GM21786 (cell line): ENCODE data around the gene LRCOL1.

Source experiments
- ATAC-seq: cut with Tn5 transposase; IDR thresholded peaks from one replicate; pipeline ENCODE4 v1.9.1; 2021; ENCODE audit not compliant: unreplicated experiment

The LRCOL1 gene

DNA sequence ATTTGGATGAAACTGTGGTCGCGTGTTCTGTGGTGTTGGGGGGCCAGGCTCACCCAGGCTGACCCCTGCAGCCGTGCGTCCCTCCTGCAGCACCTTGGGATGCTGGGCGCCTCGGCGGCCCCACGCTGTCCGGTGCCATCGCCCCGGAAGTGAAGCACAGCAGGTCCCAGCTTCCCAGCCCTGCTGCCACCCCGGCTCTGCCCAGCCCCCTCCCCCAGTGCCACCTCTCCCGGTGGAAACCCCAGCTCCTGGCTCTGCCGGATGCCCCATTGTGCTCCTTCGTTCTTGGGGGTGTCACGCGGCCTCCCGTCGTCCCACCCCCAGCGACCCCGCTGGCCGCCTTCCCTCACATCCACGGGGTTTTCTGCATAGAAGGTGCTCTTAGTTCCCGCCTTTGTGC is 25.2 kb downstream of the LRCOL1 start:
- no peak for ATAC-seq

DNA sequence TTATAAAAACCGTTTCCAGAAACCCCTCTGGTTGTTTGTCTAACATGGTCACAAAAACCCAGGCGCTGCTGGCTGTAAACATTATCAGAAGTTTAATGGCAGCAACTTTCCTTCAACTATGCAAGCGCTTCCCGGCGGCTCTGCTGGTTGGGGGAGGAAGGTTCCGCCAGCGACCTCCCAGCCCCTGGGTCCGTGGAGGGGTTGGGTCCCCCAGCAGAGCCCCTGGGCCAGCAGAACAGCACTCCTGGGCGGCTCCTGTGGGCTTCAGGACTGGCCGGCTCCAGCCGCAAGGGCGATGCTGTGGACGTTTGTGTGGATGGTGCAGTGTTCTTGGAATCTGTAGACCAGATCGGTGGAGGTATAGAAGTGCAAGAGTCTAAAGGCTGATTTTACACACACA is 26.0 kb downstream of the LRCOL1 start:
- ATAC-seq: no peak

DNA sequence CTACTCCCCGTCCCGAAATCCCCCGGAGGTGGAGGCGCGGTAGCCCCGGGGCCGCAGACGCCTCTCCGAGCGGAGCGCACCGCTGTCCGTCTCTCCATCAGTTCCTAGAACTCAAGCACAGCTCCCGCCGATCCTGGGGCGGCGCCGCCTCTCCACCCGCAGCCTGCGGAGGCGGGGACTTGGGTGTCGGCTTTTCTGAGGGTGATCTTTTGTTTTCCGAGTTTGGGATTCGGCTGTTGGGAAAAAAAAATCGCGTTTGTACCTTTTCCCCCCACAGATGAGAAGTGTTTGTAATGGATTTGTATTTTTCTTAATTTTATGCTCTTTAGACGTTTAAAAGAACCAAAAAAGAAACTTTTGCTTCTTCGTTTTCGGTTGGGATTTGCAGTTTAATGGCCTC is 26.6 kb downstream of the LRCOL1 start:
- no peak for ATAC-seq

DNA sequence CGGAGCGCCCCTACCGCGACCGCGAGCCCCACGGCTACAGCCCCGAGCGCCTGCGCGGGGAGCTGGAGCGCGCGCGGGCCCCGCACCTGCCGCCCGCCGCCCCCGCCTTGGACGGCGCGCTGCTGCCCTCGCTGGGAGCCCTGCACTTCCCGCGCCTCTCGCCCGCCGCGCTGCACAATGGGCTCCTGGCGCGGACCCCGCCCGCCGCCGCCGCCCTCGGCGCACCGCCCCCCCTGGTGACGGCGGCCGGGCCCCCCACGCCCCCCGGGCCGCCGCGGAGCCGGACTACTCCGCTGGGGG is 27.0 kb downstream of the LRCOL1 start:
- ATAC-seq: no peak

DNA sequence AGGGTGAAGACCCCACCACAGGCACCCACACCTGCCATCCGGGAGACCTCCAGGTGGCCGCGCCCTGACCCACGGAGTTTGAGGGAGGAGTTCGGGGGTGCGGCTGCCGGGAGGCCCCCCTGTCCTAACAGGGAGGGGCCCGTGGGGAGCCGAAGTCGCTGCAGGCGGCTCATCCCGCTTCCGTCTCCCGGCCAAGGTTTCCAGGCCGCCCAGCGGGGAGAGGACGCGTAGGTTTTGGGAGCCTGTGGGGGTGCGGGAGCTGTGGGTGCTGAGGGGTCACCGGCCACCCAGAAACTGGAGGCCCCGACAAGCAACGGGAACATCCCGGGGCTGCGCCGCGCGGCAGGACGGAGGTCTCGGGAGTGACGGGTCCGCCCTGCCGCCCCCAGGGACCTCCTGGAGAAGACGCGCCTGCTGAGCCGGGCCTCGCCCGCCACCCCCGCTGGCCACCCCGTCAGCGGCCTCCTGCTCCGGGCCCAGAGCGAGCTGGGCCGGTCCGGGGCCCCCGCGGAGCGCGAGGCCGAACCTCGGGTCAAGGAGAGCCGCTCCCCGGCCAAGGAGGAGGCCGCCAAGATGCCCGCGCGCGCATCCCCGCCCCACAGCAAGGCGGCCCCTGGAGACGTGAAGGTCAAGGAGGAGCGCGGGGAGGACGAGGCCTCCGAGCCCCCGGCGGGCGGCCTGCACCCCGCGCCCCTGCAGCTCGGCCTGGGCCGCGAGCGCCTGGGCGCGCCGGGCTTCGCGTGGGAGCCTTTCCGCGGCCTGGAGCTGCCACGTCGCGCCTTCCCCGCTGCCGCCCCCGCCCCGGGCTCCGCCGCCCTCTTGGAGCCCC is 27.6 kb downstream of the LRCOL1 start:
- no peak for ATAC-seq

DNA sequence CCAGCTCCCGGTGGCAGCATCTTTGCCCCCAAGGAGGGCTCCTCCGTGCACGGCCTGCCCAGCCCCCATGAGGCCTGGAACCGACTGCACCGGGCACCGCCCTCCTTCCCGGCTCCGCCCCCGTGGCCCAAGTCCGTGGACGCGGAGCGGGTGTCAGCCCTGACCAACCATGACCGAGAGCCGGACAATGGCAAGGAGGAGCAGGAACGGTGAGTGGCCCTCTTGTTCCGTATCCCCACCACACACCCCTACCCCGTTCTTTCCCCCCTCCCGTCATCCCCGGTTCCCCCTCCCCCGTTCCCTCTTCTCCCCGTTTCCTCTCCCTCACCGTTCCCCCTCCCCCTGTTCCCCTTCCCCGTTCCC is 28.3 kb downstream of the LRCOL1 start:
- no peak for ATAC-seq

DNA sequence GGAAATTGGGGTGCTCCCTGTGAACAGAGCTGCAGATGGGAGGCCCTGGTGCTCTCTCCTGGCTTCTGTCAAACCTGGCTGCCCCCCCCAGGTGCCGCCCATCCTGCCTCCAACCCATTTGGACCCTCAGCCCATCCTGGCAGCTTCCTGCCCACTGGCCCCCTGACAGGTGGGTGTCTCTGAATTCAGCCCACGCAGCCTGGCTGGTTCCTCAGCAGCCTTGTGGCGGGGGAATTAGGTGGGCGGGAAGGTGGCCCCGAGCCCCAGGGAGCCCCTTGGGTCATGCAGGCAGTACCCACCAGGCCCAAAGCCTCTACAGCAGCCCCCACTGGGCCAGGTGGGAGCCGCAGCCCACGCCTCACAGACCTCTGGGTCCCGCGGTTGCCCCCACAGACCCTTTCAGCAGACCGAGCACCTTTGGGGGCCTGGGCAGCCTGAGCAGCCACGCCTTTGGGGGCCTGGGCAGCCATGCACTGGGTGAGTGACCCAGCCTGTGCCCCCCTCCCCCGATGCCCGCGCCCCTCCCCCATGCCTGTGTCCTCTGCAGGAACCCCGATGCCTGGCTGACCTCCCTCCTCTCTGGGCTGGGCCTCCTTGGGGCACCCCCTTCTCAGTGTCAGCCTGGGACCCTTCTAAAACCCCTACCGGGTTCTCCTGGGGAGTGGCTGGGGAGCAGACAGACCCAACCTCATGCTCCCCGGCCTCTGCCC is 28.9 kb downstream of the LRCOL1 start:
- no peak for ATAC-seq

DNA sequence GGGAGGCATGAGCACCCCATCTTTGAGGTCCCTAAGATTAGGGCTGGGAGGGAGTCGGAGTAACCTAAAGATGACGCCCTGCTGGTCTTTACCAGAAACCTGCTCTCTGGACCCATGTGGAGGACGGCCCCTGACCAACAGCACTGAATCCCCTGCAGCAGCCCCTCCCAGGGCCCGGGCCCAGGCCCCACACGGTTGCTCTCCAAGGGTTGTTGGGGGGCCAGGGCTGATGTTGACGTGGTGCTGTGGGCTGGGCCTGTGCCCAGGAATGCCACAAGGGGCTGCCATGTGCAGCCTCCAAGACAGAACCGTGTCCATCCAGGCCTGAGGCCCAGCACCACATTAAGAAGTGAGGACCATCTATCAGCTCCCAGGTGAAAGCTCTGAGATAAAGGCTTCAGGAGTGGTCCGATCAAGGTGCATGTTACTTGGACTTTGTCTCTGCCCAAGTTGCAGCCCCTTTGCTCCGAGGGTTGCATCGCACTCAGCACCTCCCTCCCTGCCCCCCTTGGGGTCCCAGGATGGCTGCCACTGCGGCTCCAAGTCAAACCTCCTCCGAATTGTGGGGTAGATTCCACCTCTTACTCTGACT is 29.6 kb downstream of the LRCOL1 start:
- no peak for ATAC-seq

DNA sequence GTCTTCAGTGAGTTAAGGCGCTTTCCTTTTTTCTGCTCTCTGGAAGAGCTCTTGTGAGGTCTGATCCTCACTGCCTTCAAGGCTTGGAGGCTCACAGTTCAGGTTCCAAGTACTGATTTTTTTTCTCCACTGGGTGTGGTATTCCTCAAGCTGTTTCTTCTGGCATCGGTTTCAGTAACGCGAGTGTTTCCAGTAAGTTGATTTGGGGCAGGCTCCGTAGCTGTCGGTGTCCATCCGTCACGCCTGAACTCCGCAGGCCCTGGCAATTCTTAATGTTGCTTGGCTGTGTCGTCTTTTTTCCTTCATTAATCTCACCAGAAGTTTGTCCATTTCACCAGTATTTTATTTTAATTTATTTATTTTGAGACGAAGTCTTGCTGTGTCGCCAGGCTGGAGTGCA is 30.6 kb downstream of the LRCOL1 start:
- no peak for ATAC-seq

DNA sequence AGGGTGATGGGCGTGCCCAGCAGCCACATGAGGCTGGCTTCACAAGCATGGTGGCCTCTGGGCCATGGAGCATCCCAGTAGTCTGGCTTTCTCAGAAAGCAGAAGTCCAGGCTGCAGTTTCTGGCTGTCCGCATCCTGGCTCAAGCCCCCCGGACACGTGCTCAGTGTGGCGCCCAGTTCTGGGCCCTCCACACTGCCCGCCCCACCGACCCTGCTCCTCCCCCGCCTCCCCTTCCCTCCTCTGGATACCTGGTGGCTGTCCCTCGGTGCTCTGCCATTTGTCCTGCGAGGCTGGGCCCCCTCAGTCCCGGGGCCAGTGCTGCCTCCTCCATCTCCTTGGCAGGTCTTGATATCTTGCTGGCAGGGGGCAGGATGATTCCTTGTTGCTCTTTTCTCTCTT is 31.6 kb downstream of the LRCOL1 start:
- no peak for ATAC-seq

DNA sequence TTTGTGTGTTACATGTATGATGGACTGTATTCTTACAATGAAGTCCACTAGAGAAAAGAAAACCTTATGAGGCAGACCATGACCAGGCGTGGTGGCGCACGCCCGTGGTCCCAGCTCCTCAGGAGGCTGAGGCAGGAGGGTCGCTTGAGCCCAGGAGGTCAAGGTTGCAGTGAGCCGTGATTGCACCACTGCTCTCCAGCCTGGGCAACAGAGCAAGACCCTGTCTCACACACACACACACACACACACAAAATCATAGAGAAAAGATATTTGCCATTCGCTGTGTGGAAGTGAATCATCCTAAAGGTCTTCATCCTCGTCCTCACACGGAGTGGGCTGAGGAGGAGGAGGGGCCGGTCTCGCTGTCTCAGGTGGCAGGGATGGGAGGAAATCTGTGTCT is 32.3 kb downstream of the LRCOL1 start:
- ATAC-seq: no peak

DNA sequence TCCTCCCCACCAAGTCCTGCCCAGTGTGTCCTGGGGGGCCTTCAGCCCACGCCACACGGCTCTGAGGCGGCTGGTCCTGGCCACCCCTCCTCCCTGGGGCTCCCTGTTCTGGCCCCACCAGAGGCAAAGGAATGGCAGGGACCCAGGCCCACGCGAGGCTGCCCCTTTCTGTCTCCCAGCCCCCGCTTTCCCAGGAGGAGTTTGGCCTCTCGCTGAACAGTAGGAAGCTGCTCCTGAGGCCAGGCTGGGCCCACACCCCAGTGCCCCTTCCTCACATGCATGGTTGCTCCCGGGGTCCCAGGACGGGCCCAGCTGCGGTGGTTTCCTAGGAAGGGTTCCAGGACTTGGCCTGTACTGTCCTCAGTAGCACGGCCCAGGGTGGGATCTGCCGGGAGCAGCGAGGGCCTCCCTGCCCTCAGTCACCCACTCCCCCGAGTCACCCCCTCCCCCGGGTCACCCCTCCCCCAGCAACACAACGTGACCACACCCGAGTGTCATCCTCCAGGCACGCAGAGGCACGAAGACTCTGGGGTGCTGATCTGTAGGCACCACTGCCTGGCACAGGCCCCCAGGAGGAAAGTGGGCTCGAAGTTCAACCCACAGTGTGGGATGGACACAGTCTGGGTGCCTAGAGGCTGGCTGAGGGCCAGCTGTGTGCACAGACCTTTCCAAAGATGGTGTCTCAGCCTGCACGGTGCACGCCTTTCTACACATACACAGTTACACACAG is 33.0 kb downstream of the LRCOL1 start:
- ATAC-seq: no peak

DNA sequence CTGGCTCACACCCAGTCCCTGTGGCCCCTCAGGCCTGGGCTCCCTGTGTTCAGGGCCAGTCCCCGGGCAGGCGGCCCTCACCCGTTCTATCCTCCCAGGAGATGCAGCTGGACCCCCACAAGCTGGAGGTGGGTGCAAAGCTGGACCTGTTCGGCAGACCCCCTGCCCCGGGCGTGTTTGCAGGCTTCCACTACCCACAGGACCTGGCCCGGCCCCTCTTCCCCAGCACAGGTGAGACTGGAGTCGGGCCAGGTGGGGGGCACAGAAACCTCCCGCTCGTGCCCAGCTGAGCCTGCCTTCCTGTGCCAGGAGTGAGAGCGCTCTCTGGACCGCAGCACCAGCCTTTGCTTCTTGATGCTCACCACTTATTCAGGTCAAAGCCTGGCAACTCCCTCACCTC is 33.7 kb downstream of the LRCOL1 start:
- no peak for ATAC-seq

DNA sequence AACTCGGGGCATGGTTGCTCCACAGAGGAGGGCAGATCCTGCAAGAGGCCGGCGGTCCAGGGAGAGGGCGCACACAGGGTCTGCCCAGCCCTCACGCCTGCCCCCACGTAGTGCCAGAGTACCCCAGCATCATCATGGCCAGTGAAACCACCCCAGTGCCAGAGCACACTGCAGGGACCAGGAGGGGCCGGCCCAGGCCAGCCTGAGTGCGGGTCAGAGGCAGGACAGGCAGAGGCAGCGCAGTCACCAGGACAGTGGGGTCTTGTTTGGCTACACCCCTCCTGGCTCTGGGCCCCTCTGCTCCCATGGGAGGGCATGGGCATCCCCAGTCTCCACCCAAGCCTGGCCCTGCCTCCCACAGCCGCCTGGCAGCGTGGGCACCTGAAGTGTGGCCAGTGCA is 34.7 kb downstream of the LRCOL1 start:
- no peak for ATAC-seq

DNA sequence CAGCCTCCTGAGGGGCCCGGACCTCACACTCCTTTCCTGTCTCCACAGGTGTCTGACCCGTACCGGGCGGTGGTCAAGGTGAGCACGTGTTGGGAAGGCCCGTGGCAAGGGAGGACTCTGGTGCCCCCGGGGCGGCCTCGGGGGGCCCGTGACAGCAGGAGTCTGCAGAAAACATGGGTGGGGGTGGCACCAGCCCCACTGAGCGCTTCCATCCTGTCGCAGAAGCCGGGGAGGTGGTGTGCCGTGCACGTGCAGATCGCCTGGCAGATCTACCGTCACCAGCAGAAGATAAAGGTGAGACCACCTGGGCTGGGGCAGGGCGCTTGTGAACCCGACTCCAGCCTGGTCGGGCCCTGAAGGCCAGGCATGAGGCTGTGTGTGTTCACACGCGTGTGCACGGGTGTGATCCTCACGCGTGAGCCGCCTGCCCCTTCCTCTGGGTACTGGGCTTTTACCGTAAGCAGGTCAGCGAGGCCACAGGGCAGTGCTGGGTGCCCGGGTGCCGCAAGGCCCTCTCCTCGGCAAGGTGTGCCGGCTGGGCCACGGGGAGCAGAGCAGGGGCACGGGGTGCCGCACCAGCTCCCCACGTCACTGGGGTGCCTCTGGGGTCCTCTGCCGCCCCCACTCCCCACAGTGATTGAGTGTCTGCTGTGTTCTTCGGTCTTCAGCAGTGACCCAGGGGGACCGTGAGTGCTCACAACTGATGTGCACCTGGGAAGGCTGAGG is 35.9 kb downstream of the LRCOL1 start:
- ATAC-seq: no peak

DNA sequence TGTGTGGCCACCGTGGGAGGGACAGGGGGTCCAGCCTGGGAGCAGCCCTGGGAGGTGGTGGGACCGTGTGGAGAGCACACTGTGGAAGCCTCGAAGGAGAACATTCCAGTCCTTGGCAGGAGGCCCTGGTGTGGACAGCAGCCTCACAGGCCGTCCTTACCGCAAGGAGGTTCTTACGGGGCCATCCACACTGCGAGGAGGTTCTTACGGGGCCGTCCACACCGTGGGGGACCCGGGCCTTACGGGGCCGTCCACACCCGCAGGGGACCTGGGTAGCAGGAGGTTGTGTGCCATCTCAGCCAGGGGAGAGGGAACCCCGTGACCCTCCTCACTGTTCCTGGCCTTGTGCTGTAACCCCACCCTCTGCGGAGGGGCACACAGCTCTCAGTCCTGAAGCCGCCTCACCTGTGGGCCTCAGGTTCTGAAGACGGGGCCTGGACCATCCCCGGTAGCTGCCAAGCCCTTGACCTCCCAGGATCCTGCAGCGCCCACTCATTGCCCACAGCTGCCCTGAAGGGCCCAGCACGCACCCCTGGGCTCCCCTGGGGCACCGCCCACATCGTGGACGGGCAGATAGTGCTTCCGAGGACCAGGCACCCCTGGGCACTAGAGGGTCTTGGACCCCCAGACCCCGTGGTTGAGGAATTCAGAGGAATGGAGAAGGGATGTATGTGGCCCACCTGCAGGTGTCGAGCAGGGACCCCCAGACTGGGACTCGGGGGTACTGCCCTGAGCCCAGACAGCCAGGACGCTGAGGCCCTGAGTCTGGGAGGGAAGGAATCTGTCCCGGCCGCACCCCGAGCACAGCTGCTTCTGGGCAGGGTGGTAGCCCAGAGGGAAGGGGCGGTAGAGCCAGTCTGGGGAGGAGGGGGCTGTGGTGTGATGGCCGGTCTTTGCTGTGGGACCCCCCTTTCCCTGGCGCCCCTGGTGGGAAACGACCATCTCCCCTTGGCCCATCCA is 37.3 kb downstream of the LRCOL1 start:
- ATAC-seq: no peak

DNA sequence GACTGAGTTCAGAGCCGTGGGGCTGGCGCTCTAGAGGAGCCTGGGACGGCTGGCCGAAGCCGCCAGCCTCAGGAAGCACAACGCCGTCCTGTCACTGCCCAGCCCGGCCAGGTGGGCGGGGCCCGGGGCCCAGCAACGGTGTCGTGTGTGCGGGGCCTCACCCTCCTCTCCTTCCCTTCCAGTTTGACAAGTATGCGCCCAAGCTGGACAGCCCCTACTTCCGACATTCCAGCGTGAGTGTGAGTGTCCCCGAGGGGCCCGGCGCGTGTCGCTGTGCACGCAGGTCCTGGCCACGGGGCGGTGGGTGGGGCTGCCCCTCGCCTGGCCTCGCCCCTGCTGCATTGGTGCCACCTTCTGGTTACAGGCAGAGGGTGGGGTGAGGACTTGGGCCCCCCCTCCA is 38.3 kb downstream of the LRCOL1 start:
- ATAC-seq: no peak

DNA sequence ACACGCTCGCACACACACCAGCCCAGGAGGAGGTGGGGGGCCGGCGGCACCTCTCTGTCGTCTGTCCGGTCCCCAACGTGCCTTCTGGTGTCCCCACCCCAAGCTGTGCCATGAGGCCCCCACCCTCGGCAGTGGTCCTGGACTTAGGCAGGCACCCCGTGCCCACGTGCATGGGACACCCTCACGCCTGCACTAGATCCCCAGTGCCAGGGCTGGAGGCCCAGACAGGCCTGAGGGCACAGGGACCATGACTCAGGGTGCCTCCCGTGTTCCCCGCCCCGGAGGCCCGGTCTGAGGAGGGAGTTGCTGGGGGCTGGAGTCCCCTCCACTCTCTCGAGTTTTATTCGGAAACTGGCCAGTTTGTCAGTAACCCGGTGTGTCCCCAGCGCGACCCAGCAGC is 38.8 kb downstream of the LRCOL1 start:
- no peak for ATAC-seq

DNA sequence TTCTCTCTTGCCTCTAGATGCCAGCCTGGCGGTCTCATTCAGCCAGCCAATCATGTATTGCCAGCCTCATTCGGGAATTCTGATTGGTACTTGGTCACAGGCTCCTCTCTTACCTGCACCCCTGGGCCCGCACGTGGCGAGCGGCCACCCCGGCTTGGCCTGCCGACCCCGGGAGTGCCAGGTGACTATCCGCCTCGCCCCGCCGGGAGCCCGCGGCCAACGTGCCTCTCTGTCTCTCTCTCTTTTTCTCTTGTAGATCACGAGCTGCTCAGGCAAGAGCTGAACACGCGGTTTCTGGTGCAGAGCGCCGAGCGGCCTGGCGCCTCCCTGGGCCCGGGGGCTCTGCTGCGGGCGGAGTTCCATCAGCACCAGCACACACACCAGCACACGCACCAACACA is 39.3 kb downstream of the LRCOL1 start:
- no peak for ATAC-seq

DNA sequence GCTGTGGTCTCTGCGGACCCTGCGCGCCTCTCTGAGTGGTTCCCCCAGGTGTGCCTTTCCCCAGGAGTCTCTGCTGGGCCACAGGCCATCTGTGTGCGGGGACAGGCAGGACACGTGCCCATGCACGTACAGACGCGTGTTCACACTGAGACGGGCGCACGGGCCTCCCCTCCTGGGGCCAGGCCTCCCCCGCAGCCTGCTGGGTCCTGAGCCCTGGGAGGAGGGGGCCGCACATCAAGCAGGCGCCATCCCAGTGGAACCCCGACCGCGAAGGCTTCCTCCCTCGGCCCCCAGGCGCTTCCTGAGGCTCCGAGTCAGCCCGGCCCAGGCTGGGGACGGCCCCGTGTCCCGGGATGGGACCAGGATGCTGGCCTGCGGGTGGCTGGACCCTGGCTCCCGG is 39.7 kb downstream of the LRCOL1 start:
- no peak for ATAC-seq
